HG03108 (cell line): ENCODE measurements around the gene DTNBP1.

ENCODE experiments used
- ATAC-seq: cut with Tn5 transposase; IDR thresholded peaks from one replicate; pipeline ENCODE4 v1.9.1; 2021; ENCODE audit warnings: moderate library complexity; ENCODE audit not compliant: unreplicated experiment

Gene DTNBP1

DNA sequence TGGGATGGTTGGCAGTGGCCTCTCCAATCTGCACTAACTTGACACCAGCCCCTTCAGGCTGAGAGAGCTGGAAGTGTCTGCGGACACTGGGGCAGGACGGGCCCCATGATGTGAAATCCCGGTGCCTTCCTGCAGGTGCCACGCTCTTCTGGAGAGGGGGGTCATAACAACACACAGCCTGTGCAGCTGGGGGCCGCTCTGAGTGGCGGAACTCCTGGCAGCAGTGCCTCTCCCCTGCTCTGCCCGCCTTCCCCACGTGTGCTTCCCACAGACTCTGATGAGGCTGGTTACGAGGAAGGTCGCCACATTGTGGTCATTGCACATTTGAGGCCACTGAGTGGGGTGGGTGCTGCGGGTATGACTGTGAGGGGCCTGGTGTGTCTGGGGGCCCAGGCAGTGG lies 145.2 kb downstream of the DTNBP1 start:
- ATAC-seq, result no peak

DNA sequence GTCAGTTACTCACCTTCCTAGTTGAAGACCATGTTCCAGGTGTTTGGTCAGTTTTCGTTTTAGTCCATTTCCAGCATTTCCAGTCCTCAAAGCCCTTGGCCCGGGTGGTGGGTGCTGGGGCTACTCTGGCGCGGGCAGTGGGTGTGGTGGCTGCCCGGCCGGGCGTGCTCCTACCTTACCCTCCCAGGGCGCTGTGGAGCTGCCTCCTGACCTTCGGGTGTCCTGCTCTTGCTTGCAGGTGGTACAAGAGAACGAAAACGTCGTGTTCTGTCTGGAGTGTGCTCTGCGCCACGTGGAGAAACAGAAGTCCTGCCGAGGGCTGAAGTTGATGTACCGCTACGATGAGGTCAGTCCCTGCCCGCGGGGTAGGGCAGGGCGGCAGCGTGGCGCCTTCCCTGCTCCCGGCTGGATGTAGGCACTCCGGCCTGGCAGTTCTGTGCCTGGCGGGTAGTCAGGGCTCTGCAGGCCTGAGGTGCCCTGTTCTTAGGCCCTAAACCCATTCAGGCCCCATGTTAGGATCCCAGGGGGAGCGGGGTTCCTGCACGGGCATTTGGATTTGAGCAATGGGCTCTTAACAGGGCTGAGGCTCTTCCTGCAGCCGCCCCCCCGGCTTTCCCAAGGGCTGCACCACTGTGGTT lies 145.8 kb downstream of the DTNBP1 start:
- ATAC-seq, result no peak

GRCh38 chr6:15516378-15516777 lies 146.4 kb downstream of the DTNBP1 start:
- no peak for ATAC-seq

GRCh38 chr6:15515660-15516375 lies 147.0 kb downstream of the DTNBP1 start:
- ATAC-seq, result no peak

DNA sequence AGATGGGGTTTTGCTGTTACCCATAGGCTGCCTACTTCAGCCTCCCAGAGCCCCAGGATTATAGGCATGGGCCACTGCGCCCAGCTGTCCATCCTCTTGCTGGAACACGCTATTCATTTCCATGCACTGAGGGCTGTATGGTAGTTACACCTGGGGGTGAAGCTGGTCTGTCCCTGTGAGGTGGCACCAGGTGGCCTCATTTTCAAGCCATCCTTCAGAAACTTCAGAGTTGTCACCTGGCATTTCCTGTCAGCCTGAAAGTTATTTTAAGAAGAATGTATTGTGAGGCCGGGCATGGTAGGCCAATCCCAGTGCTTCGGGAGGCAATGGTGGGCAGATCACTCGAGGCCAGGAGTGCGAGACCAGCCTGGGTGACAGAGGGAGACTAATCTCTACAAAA lies 147.6 kb downstream of the DTNBP1 start:
- ATAC-seq, result no peak

DNA sequence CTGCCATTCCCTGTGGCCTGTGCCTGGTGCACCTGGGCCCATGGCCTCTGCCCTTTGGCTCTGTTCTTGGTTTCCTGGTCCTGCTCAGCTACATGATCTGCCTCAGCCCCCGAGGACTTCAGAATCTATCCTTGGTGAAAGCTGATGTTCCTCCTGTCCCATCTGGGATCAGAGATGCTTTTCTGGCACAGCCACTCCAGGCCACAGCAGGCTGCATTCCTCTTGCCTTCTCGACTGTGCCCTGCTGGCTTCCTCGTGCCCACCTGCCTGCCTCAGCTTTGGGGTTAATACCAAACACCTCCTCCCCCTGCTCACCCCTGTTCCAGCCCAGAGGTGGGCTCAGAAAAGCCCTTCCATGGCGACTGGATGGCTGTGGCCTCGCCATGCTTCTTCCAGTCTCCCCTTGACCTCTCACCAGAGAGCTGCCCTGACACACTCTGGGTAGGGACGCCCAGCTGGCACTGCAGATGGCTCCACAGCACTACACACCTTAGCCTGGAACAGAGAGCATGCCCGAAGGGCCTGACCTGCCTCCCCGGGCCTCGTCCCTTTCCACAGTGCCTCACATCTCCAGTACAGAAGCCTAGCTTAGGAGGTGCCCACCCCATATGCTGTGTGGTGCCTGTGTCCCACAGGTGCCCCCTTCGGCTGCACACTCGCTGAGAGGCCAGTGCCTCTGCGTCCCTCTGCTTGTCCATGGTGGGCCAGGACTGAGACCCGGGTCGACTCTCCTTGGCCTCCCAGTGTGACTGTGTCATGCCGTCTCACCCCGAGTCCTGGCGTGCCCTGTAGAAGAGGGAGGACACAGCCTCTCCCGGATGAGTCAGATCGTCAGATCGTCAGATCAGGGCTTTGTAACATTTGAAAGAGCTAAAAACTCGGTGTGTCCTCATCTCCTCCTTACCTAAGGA lies 148.8 kb downstream of the DTNBP1 start:
- ATAC-seq, result no peak

- no peak for ATAC-seq
Measured at GRCh38 chr6:15513131-15513771, 149.6 kb downstream of the DTNBP1 start.

GRCh38 chr6:15512721-15513120 lies 150.1 kb downstream of the DTNBP1 start:
- no peak for ATAC-seq

DNA sequence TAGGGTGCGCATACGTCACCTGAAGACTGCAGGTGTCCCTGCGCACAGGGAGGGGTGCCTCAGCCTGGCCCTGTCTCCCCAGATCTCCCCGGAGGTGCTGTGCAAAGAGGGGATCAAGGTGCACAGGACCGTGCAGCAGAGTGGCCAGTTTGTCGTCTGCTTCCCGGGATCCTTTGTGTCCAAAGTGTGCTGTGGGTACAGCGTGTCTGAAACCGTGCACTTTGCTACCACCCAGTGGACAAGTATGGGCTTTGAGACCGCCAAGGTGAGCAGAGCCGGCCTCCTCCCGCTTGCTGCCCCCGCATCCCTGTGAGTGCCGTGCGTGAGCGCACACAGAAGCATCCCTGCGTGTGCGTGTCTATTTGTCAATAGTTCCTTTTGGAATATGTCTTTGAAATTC lies 150.7 kb downstream of the DTNBP1 start:
- no peak for ATAC-seq

GRCh38 chr6:15511248-15512125 lies 151.3 kb downstream of the DTNBP1 start:
- no peak for ATAC-seq

- no peak for ATAC-seq
Measured at GRCh38 chr6:15510536-15511247, 152.1 kb downstream of the DTNBP1 start.

- no peak for ATAC-seq
Measured at GRCh38 chr6:15510121-15510520, 152.7 kb downstream of the DTNBP1 start.

GRCh38 chr6:15509335-15509933 lies 153.4 kb downstream of the DTNBP1 start:
- ATAC-seq, result no peak

- no peak for ATAC-seq
Measured at GRCh38 chr6:15508931-15509330, 153.9 kb downstream of the DTNBP1 start.

GRCh38 chr6:15508441-15508871 lies 154.4 kb downstream of the DTNBP1 start:
- no peak for ATAC-seq

- ATAC-seq, result no peak
Measured at GRCh38 chr6:15507746-15508145, 155.1 kb downstream of the DTNBP1 start.

DNA sequence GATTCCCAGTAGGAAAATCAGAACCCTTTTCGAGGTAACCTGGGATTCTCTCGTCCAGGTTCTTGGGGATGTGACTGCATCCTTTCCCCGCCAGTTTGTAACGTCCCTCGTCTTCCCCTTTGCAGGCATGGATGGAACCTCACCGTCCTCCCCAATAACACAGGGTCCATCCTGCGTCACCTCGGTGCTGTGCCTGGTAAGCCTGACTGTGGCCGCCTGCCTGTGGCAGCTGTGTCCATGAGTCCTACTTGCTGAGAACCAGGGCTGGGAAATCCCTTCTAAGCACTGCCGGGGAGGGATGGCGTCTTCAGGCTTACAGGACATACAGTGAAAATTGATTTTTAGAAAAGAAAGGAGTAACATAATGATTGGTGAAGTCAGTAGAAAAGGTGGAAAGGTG lies 155.6 kb downstream of the DTNBP1 start:
- no peak for ATAC-seq

- ATAC-seq, result no peak
Measured at GRCh38 chr6:15506066-15506465, 156.8 kb downstream of the DTNBP1 start.

GRCh38 chr6:15505463-15505918 lies 157.3 kb downstream of the DTNBP1 start:
- no peak for ATAC-seq
